CD4-positive, alpha-beta T cell treated with Interleukin-6 at 100 ng/mL for 8 hours (primary cell): ENCODE measurements around the gene ZNF506.
"Not testable (repeated sequence)": the region's sequence is repeated elsewhere in the genome, so short reads cannot be mapped to it uniquely, and the experiment has no call there.

Source experiments
- DNase-seq: peaks from one replicate; pipeline ENCODE4 v3.0.0-alpha.2; 2020; ENCODE audit warnings: mixed read lengths, low spot score

ZNF506 gene

GRCh38 chr19:19778666-19779065 is 42.9 kb downstream of the ZNF506 start:
- no peak for DNase-seq

GRCh38 chr19:19777692-19778091 is 43.9 kb downstream of the ZNF506 start:
- DNase-seq, result no peak

GRCh38 chr19:19776206-19777008 is 45.1 kb downstream of the ZNF506 start:
- peak; percentile 92 for DNase-seq

- no peak for DNase-seq
These were observed 45.7 kb downstream of the ZNF506 start for GRCh38 chr19:19775891-19776205.

GRCh38 chr19:19774354-19775033 is 47.1 kb downstream of the ZNF506 start:
- no peak for DNase-seq

- not testable (repeated sequence) for DNase-seq
These were observed 49.6 kb downstream of the ZNF506 start for GRCh38 chr19:19771963-19772362.

- not testable (repeated sequence) for DNase-seq
These were observed 51.6 kb downstream of the ZNF506 start for GRCh38 chr19:19769971-19770370.

- no peak for DNase-seq
These were observed 63.4 kb downstream of the ZNF506 start for GRCh38 chr19:19758164-19758563.

GRCh38 chr19:19752760-19753403 is 68.7 kb downstream of the ZNF506 start:
- DNase-seq, result no peak

- no peak for DNase-seq
These were observed 69.7 kb downstream of the ZNF506 start for GRCh38 chr19:19751846-19752245.

GRCh38 chr19:19750842-19751790 is 70.4 kb downstream of the ZNF506 start:
- DNase-seq, result no peak

- no peak for DNase-seq
These were observed 71.4 kb downstream of the ZNF506 start for GRCh38 chr19:19749908-19750841.

- no peak for DNase-seq
These were observed 72.2 kb downstream of the ZNF506 start for GRCh38 chr19:19749117-19749907.

- DNase-seq, result no peak
These were observed 73.2 kb downstream of the ZNF506 start for GRCh38 chr19:19748249-19748938.

GRCh38 chr19:19747357-19748220 is 74.0 kb downstream of the ZNF506 start:
- DNase-seq, result no peak

GRCh38 chr19:19746286-19747213 is 75.0 kb downstream of the ZNF506 start:
- DNase-seq, result no peak
